ENCODE results near the gene SLC25A13.

DNA sequence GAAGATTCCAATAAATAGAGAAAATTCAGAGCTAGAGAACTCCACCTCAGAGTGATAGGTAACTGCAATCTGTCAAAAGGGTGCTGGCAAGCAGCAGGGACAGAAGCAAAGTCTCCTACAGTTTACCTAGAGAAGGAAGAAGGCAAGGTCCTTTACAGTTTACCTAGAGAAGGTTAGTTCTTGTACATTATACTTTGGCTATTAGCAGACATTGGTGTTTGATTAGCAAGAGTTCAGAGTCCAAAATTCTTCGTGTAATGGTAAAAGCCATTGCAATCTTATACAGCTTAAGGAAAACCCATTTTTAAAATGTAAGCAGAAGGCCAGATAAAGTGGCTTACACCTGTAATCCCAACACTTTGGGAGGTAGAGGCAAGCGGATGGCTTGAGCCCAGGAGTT is 45.9 kb downstream of the SLC25A13 start:
- TF ChIP-seq SIN3A (IDR thresholded peaks at IDR 0.05; ENCODE audit: borderline replicate concordance, insufficient read depth, low read length) (no peak), TAF1 (IDR thresholded peaks at IDR 0.05; ENCODE audit: borderline replicate concordance, insufficient read depth, low read length) (no peak)

Measured in PFSK-1 (cell line).